ENCODE data around the gene PRTFDC1.
"Not testable (repeated sequence)": the region's sequence is repeated elsewhere in the genome, so short reads cannot be mapped to it uniquely, and the experiment has no call there.

Gene PRTFDC1

DNA sequence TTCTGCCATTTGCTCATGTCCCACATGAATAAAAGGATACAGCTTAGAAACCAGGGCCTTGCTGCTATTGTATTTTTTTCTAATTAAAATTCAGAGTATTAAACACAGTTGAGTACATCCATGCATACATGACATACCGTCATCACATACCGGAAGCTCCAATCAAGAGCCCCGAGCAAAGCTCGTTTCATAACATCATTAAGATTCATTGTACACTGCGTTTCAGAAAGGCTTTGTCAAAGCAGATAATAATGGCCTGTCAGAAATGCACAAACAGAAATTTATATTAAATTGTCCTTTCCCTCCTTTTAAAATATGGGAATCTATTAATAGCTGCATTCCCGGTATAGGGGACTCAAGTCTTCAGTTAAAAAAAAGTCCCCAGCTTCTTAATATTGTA, 103.4 kb downstream of the PRTFDC1 start:
- no peaks in the 10 kb centered on the region for H3K4me1 ChIP-seq (ENCODE audit: insufficient read depth, low read length)
- no peaks in the 10 kb centered on the region for H3K9me3 ChIP-seq (ENCODE audit: low read length)
- no peak overlapping the region for H3K9ac ChIP-seq (ENCODE audit: low read length)
- no peak overlapping the region for H3K27ac ChIP-seq (ENCODE audit: low read depth, low read length)
- no peaks in the 10 kb centered on the region for H3K36me3 ChIP-seq (ENCODE audit: insufficient read depth, low read length)
- no peaks in the 10 kb centered on the region for H3K27me3 ChIP-seq (ENCODE audit: control insufficient read depth in 1 of 2, insufficient read depth in 2 of 2, low read length in 2 of 2)
- no peak overlapping the region for H3K4me3 ChIP-seq (ENCODE audit: low read depth in 1 of 2, low read length in 2 of 2)

- no peaks in the 10 kb centered on the region for H3K36me3 ChIP-seq (ENCODE audit: insufficient read depth, low read length)
- no peaks in the 10 kb centered on the region for H3K9me3 ChIP-seq (ENCODE audit: low read length)
- no peaks in the 10 kb centered on the region for H3K27me3 ChIP-seq (ENCODE audit: control insufficient read depth in 1 of 2, insufficient read depth in 2 of 2, low read length in 2 of 2)
- no peaks in the 10 kb centered on the region for H3K4me1 ChIP-seq (ENCODE audit: insufficient read depth, low read length)
- no peak overlapping the region for H3K9ac ChIP-seq (ENCODE audit: low read length)
- no peak overlapping the region for H3K27ac ChIP-seq (ENCODE audit: low read depth, low read length)
- no peak overlapping the region for H3K4me3 ChIP-seq (ENCODE audit: low read depth in 1 of 2, low read length in 2 of 2)
These were observed 104.2 kb downstream of the PRTFDC1 start for GRCh38 chr10:24848195-24848594.

DNA sequence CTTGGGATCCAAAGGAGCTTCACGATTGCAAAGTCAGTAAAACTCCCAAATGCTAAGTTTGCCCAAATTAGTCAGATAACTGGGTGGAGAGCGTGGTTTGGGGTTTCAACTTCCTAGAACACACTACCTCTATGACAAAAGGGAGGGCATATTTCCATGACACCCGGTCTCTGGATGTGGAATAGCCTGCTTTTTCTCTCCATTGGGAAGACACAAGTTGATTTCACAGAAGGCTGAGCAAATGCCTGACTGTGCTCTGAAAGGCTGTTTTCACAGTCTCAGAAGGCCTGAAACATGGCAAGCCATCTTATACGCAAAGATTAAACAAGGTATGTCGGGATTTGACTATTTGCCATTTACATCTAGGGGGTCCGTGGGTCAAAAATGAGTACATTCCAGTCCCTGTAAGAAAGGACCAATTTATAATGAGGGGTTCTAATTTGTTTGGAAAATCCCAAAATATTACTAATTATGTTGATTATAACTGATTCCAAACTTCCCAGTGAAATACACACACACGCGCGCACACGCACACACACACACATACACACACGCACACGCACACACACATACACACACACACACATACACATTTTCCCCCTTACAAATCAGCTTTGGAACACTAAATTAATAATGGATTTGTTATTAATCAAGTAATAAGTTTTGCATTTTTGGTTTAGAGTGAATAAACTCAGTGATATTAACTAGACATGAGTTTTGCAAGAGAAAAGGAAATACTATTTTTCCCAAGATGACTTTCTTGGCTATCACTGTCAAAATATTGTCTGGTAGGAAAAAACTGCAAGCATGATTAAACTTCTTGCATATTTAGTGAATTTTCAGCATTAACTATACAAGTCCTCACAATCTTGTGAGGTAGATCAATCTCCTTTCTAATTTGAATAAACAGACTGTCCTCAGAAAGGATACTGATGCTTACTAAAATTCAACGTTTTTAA, 105.0 kb downstream of the PRTFDC1 start:
- no peaks in the 10 kb centered on the region for H3K27me3 ChIP-seq (ENCODE audit: control insufficient read depth in 1 of 2, insufficient read depth in 2 of 2, low read length in 2 of 2)
- H3K4me3 ChIP-seq (ENCODE audit: low read depth in 1 of 2, low read length in 2 of 2), result no peak overlapping the region
- H3K9me3 ChIP-seq (ENCODE audit: low read length), result no peaks in the 10 kb centered on the region
- no peaks in the 10 kb centered on the region for H3K36me3 ChIP-seq (ENCODE audit: insufficient read depth, low read length)
- no peak overlapping the region for H3K27ac ChIP-seq (ENCODE audit: low read depth, low read length)
- no peak overlapping the region for H3K9ac ChIP-seq (ENCODE audit: low read length)
- no peaks in the 10 kb centered on the region for H3K4me1 ChIP-seq (ENCODE audit: insufficient read depth, low read length)

GRCh38 chr10:24844742-24845141, 107.7 kb downstream of the PRTFDC1 start:
- H3K9me3 ChIP-seq (ENCODE audit: low read length), result no peaks in the 10 kb centered on the region
- no peaks in the 10 kb centered on the region for H3K4me1 ChIP-seq (ENCODE audit: insufficient read depth, low read length)
- no peak overlapping the region for H3K4me3 ChIP-seq (ENCODE audit: low read depth in 1 of 2, low read length in 2 of 2)
- H3K36me3 ChIP-seq (ENCODE audit: insufficient read depth, low read length), result no peaks in the 10 kb centered on the region
- H3K9ac ChIP-seq (ENCODE audit: low read length), result no peak overlapping the region
- no peaks in the 10 kb centered on the region for H3K27me3 ChIP-seq (ENCODE audit: control insufficient read depth in 1 of 2, insufficient read depth in 2 of 2, low read length in 2 of 2)
- H3K27ac ChIP-seq (ENCODE audit: low read depth, low read length), result no peak overlapping the region

DNA sequence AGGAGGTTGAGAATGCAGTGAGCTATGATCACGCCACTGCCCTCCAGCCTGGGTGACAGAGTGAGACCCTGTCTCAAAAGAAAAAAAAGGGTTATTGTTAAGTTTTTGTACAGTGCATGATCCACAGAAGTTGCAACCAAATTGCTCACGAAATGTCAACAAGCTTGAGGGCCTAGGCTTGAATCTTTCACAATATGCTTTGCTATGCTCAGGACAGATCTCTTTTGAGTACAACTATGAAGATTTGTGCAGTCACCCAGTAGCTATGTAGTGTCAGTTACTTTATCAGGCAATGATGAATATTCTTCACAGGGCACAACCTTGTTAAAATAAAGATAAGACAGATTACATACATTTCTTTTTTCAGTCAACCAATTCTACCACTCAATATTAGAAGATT, 109.2 kb downstream of the PRTFDC1 start:
- Histone ChIP-seq H3K4me3 (ENCODE audit: low read depth in 1 of 2, low read length in 2 of 2) (no peak overlapping the region), H3K9me3 (ENCODE audit: low read length) (no peaks in the 10 kb centered on the region), H3K36me3 (ENCODE audit: insufficient read depth, low read length) (no peaks in the 10 kb centered on the region), H3K9ac (ENCODE audit: low read length) (no peak overlapping the region), H3K27ac (ENCODE audit: low read depth, low read length) (no peak overlapping the region), H3K4me1 (ENCODE audit: insufficient read depth, low read length) (no peaks in the 10 kb centered on the region), H3K27me3 (ENCODE audit: control insufficient read depth in 1 of 2, insufficient read depth in 2 of 2, low read length in 2 of 2) (no peaks in the 10 kb centered on the region)

- Histone ChIP-seq H3K27ac (ENCODE audit: low read depth, low read length) (no peak overlapping the region), H3K4me1 (ENCODE audit: insufficient read depth, low read length) (no peaks in the 10 kb centered on the region), H3K9ac (ENCODE audit: low read length) (no peak overlapping the region), H3K36me3 (ENCODE audit: insufficient read depth, low read length) (no peaks in the 10 kb centered on the region), H3K27me3 (ENCODE audit: control insufficient read depth in 1 of 2, insufficient read depth in 2 of 2, low read length in 2 of 2) (no peaks in the 10 kb centered on the region), H3K4me3 (ENCODE audit: low read depth in 1 of 2, low read length in 2 of 2) (no peak overlapping the region), H3K9me3 (ENCODE audit: low read length) (no peaks in the 10 kb centered on the region)
These were observed 109.5 kb downstream of the PRTFDC1 start for GRCh38 chr10:24842856-24843255.

DNA sequence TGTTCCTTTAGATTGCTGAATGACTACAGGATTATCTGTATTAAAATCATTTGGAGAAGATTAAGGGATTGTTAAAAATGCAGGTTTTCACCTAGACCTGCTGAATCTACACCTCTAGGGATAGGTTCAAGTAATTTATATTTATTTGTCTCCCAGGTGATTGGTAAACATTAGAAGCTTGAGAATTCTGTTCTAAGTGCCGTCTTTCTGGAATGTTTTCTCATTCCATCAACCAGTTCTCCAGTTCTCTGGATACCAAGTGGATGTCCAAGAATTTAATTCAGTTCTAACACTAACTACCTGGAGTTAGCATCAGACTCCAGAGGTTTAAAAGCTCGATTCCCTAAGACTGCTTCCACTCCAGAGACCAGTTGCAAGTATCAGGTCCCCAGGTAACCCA, 110.9 kb downstream of the PRTFDC1 start:
- no peak overlapping the region for H3K4me3 ChIP-seq (ENCODE audit: low read depth in 1 of 2, low read length in 2 of 2)
- no peaks in the 10 kb centered on the region for H3K27me3 ChIP-seq (ENCODE audit: control insufficient read depth in 1 of 2, insufficient read depth in 2 of 2, low read length in 2 of 2)
- no peak overlapping the region for H3K27ac ChIP-seq (ENCODE audit: low read depth, low read length)
- H3K9ac ChIP-seq (ENCODE audit: low read length), result no peak overlapping the region
- no peaks in the 10 kb centered on the region for H3K9me3 ChIP-seq (ENCODE audit: low read length)
- no peaks in the 10 kb centered on the region for H3K36me3 ChIP-seq (ENCODE audit: insufficient read depth, low read length)
- no peaks in the 10 kb centered on the region for H3K4me1 ChIP-seq (ENCODE audit: insufficient read depth, low read length)

GRCh38 chr10:24840784-24841183, 111.6 kb downstream of the PRTFDC1 start:
- no peaks in the 10 kb centered on the region for H3K36me3 ChIP-seq (ENCODE audit: insufficient read depth, low read length)
- H3K9me3 ChIP-seq (ENCODE audit: low read length), result no peaks in the 10 kb centered on the region
- H3K9ac ChIP-seq (ENCODE audit: low read length), result no peak overlapping the region

GRCh38 chr10:24837781-24838180, 114.6 kb downstream of the PRTFDC1 start:
- not testable (repeated sequence) for H3K9ac ChIP-seq (ENCODE audit: low read length); H3K27ac ChIP-seq (ENCODE audit: low read depth, low read length); H3K4me1 ChIP-seq (ENCODE audit: insufficient read depth, low read length); H3K36me3 ChIP-seq (ENCODE audit: insufficient read depth, low read length); H3K9me3 ChIP-seq (ENCODE audit: low read length); H3K27me3 ChIP-seq (ENCODE audit: control insufficient read depth in 1 of 2, insufficient read depth in 2 of 2, low read length in 2 of 2); H3K4me3 ChIP-seq (ENCODE audit: low read depth in 1 of 2, low read length in 2 of 2)

More at GRCh38 chr10:24840784-24841183, 111.6 kb downstream of the PRTFDC1 start:
- Histone ChIP-seq H3K27me3 (ENCODE audit: control insufficient read depth in 1 of 2, insufficient read depth in 2 of 2, low read length in 2 of 2) (no peaks in the 10 kb centered on the region), H3K4me3 (ENCODE audit: low read depth in 1 of 2, low read length in 2 of 2) (no peak overlapping the region), H3K4me1 (ENCODE audit: insufficient read depth, low read length) (no peaks in the 10 kb centered on the region), H3K27ac (ENCODE audit: low read depth, low read length) (no peak overlapping the region)

DNA sequence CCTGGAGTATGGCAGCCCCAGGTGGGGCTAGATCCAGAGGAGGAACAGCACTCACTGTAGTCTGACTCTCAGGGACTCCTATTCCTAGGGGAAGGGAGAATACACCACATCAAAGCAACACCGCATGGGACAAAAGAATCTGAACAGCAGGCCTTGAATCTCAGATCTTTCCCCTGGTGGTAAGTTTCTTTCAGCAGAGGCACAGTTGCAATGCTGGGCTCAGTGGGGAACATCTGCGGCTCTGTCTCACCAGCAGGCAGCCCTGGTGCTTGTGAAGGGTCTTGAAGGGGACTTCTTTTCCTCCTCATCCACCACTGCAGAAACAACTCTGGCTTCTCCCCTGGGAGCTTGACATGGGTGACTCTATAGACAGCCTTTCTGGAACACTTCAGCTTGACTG, 117.5 kb downstream of the PRTFDC1 start:
- no peak overlapping the region for H3K27ac ChIP-seq (ENCODE audit: low read depth, low read length)
- H3K36me3 ChIP-seq (ENCODE audit: insufficient read depth, low read length), result no peaks in the 10 kb centered on the region
- no peak overlapping the region for H3K9ac ChIP-seq (ENCODE audit: low read length)
- H3K9me3 ChIP-seq (ENCODE audit: low read length), result no peaks in the 10 kb centered on the region
- H3K4me1 ChIP-seq (ENCODE audit: insufficient read depth, low read length), result no peaks in the 10 kb centered on the region
- H3K27me3 ChIP-seq (ENCODE audit: control insufficient read depth in 1 of 2, insufficient read depth in 2 of 2, low read length in 2 of 2), result no peaks in the 10 kb centered on the region
- no peak overlapping the region for H3K4me3 ChIP-seq (ENCODE audit: low read depth in 1 of 2, low read length in 2 of 2)

DNA sequence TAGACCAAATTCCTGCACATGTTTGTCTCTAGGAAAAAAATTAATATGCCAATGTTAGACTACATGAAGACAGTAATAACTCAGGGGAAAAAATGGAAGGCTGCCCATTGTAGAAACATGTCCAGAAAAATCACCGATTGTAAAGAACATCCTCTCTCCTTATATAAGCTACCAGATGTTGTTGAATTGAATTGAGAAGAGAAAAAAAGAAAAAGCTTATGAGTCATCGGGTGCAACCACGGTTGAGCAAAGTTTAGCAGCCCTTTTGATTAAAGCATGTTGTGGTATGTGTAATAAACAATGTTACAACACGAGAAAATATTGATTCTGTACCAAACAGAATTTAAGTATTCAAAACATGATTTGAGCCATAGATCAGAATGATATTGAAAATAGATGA, 126.4 kb downstream of the PRTFDC1 start:
- Histone ChIP-seq H3K27me3 (ENCODE audit: control insufficient read depth in 1 of 2, insufficient read depth in 2 of 2, low read length in 2 of 2) (no peaks in the 10 kb centered on the region), H3K36me3 (ENCODE audit: insufficient read depth, low read length) (no peaks in the 10 kb centered on the region), H3K9ac (ENCODE audit: low read length) (no peak overlapping the region), H3K9me3 (ENCODE audit: low read length) (no peaks in the 10 kb centered on the region), H3K4me1 (ENCODE audit: insufficient read depth, low read length) (no peaks in the 10 kb centered on the region), H3K4me3 (ENCODE audit: low read depth in 1 of 2, low read length in 2 of 2) (no peak overlapping the region), H3K27ac (ENCODE audit: low read depth, low read length) (no peak overlapping the region)

GRCh38 chr10:24825551-24825950, 126.9 kb downstream of the PRTFDC1 start:
- H3K4me1 ChIP-seq (ENCODE audit: insufficient read depth, low read length), result no peaks in the 10 kb centered on the region
- no peak overlapping the region for H3K27ac ChIP-seq (ENCODE audit: low read depth, low read length)
- no peak overlapping the region for H3K9ac ChIP-seq (ENCODE audit: low read length)
- H3K4me3 ChIP-seq (ENCODE audit: low read depth in 1 of 2, low read length in 2 of 2), result no peak overlapping the region
- no peaks in the 10 kb centered on the region for H3K27me3 ChIP-seq (ENCODE audit: control insufficient read depth in 1 of 2, insufficient read depth in 2 of 2, low read length in 2 of 2)
- no peaks in the 10 kb centered on the region for H3K9me3 ChIP-seq (ENCODE audit: low read length)
- H3K36me3 ChIP-seq (ENCODE audit: insufficient read depth, low read length), result no peaks in the 10 kb centered on the region

All from muscle layer of colon (tissue), 2 donors.